Mesenchymal stem cell (in vitro differentiated cells and primary cell): ENCODE results near the gene TOMM20. TPM values are rescaled to one million over a fixed set of nuclear protein-coding genes. Genes with fewer than 3 reads are reported as not detected.

Source experiments
- DNase-seq: peaks from one replicate; pipeline ENCODE4 v3.0.0-alpha.2; 2013
- H2AFZ ChIP-seq: one replicate; pipeline ENCODE4 v1.6.1; 2013; ENCODE audit warnings: low read depth, mild to moderate bottlenecking, control low read depth, inconsistent platforms, low read length, moderate library complexity
- H2AK5ac ChIP-seq: 2 replicates; pipeline ENCODE4 v1.6.1; 2013; ENCODE audit warnings: low read length, moderate library complexity, mild to moderate bottlenecking, inconsistent platforms; ENCODE audit not compliant: severe bottlenecking
- H2BK120ac ChIP-seq: one replicate; pipeline ENCODE4 v1.6.1; 2013; ENCODE audit warnings: low read depth, mild to moderate bottlenecking, inconsistent platforms, low read length, moderate library complexity
- H2BK12ac ChIP-seq, 2 experiments: one replicate each; pipeline ENCODE4 v1.6.1; 2013; ENCODE audit warnings: inconsistent platforms in 2 of 2, low read length in 2 of 2, mild to moderate bottlenecking in 2 of 2, moderate library complexity in 2 of 2, control low read depth in 1 of 2
- H2BK15ac ChIP-seq: one replicate; pipeline ENCODE4 v1.6.1; 2013; ENCODE audit warnings: mild to moderate bottlenecking, low read depth, inconsistent platforms; ENCODE audit not compliant: poor library complexity, severe bottlenecking
- H2BK5ac ChIP-seq: 2 replicates; pipeline ENCODE4 v1.6.1; 2013; ENCODE audit warnings: low read depth, mild to moderate bottlenecking, low read length, control low read depth, inconsistent platforms; ENCODE audit not compliant: poor library complexity, severe bottlenecking
- H3K14ac ChIP-seq, 2 experiments: one replicate each; pipeline ENCODE4 v1.6.1; 2013; ENCODE audit warnings: inconsistent platforms in 2 of 2, low read length in 2 of 2, control low read depth in 1 of 2, mild to moderate bottlenecking in 1 of 2, moderate library complexity in 1 of 2
- H3K18ac ChIP-seq, 2 experiments: one replicate each; pipeline ENCODE4 v1.6.1; 2013; ENCODE audit warnings: inconsistent platforms in 2 of 2, low read length in 2 of 2, control low read depth in 1 of 2, low read depth in 1 of 2, mild to moderate bottlenecking in 1 of 2
- H3K23ac ChIP-seq, 2 experiments: one replicate each; pipeline ENCODE4 v1.6.1; 2013; ENCODE audit warnings: inconsistent platforms in 2 of 2, low read length in 2 of 2, mild to moderate bottlenecking in 2 of 2, moderate library complexity in 2 of 2, control low read depth in 1 of 2
- H3K27ac ChIP-seq: 2 replicates; pipeline ENCODE4 v1.5.1; 2013; ENCODE audit warnings: mild to moderate bottlenecking, moderate library complexity, low read length, control low read depth, inconsistent platforms; ENCODE audit not compliant: poor library complexity, severe bottlenecking
- H3K27me3 ChIP-seq, 2 experiments: 2 replicates each; pipeline versions ENCODE4 v1.6.1 to v1.7.0; 2013; ENCODE audit warnings: low read length in 2 of 2, mild to moderate bottlenecking in 2 of 2, moderate library complexity in 2 of 2, control low read depth in 1 of 2, inconsistent platforms in 1 of 2; ENCODE audit not compliant: control insufficient read depth in 1 of 2, insufficient read depth in 1 of 2
- H3K36me3 ChIP-seq, 2 experiments: 2 replicates each; pipeline versions ENCODE4 v1.6.1 to v1.7.0; 2013; ENCODE audit warnings: low read length in 2 of 2, control low read depth in 1 of 2, inconsistent platforms in 1 of 2, low read depth in 1 of 2, mild to moderate bottlenecking in 1 of 2; ENCODE audit not compliant: insufficient read depth in 2 of 2, control insufficient read depth in 1 of 2
- H3K4ac ChIP-seq, 2 experiments: one replicate each; pipeline ENCODE4 v1.6.1; 2013; ENCODE audit warnings: inconsistent platforms in 2 of 2, low read length in 2 of 2, mild to moderate bottlenecking in 2 of 2, moderate library complexity in 2 of 2, control low read depth in 1 of 2, low read depth in 1 of 2
- H3K4me1 ChIP-seq: 2 replicates; pipeline ENCODE4 v1.6.1; 2013; ENCODE audit warnings: low read depth, low read length, control low read depth; ENCODE audit not compliant: control insufficient read depth, insufficient read depth
- H3K4me2 ChIP-seq: 2 replicates; pipeline ENCODE4 v1.6.1; 2013; ENCODE audit warnings: low read length, mild to moderate bottlenecking, inconsistent platforms; ENCODE audit not compliant: poor library complexity, severe bottlenecking
- H3K4me3 ChIP-seq, 2 experiments: 2 replicates each; pipeline versions ENCODE4 v1.5.1 to v1.7.0; 2013; ENCODE audit warnings: low read length in 2 of 2, mild to moderate bottlenecking in 2 of 2, control low read depth in 1 of 2, low read depth in 1 of 2; ENCODE audit not compliant: insufficient read depth in 1 of 2
- H3K79me1 ChIP-seq: replicated peaks from 2 replicates; pipeline ENCODE4 v1.6.1; 2013; ENCODE audit warnings: mild to moderate bottlenecking, control low read depth, low read length, inconsistent platforms; ENCODE audit not compliant: poor library complexity, severe bottlenecking
- H3K9ac ChIP-seq: 2 replicates; pipeline ENCODE4 v1.7.0; 2013; ENCODE audit warnings: mild to moderate bottlenecking, low read length, moderate library complexity
- H3K9me3 ChIP-seq: 2 replicates; pipeline ENCODE4 v1.7.0; 2013; ENCODE audit warnings: mild to moderate bottlenecking, low read length; ENCODE audit not compliant: control insufficient read depth
- H4K8ac ChIP-seq: one replicate; pipeline ENCODE4 v1.6.1; 2013; ENCODE audit warnings: inconsistent platforms, mild to moderate bottlenecking, low read length, moderate library complexity
- H4K91ac ChIP-seq: one replicate; pipeline ENCODE4 v1.6.1; 2013; ENCODE audit warnings: mild to moderate bottlenecking, low read length, inconsistent platforms
- WGBS: methylation state at CpG from one replicate; pipeline ENCODE4 v1.1.7; 2013; ENCODE audit warnings: mixed read lengths; 5-methylcytosine and 5-hydroxymethylcytosine counted together
- small RNA-seq: library from polyadenylated mRNA; stranded (forward); fragments of <200 nt; extraction: miRNeasy Mini kit (QIAGEN cat#:217004); gene quantifications from one replicate; pipeline ENCODE3, GENCODE V24; 2013; ENCODE audit warnings: low read depth

Gene TOMM20

DNA sequence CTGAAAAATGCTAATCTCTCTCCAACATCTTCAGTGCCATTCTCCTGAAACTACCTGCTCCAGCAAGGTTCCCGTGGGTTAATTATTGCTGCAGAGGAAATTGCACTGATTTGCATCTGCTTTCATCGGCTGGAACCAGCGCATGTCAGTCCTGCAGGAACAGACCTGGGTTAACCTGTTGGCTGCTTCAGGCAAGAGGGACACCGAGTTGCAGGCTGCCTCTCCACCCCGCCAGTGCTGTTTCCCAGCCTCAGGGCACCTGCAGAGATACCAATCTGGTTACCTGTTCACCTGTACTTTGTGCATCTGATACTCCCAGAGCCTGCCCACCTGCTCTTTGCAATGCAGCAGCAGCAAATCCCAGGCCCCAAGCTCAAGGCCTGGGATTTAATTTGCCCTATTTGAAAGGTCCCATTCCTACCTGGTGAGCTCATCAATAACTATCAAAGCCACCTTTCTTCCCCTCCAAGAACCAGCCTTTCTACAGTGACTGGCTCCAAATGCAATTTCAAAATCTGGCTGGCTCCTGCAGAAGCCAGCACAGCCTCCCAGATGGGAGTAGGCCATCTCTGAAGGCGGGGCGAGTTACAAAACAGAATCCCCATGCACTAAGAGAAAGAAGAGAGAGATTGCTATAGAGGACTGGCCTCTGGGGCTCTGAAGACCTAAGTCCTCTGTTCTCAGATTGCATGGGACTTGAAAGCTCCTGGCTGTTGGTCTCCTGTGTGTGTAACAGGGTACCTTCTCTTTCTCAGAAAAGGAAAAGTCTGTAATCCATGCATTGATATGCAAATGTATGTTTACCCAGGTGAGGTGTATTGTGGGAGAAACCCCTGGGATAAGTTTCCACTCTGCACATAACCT lies 67.8 kb downstream of the TOMM20 start:
- H3K4ac ChIP-seq: no peak overlapping the region
- no peak overlapping the region for H3K27ac ChIP-seq
- H2BK5ac ChIP-seq: no peak overlapping the region
- H3K9me3 ChIP-seq: no peaks in the 10 kb centered on the region
- H3K9ac ChIP-seq: no peak overlapping the region
- H2BK12ac ChIP-seq: peak overlapping the region in 1 of 2 experiments; percentile 79
- H3K23ac ChIP-seq: no peak overlapping the region
- WGBS: 72% methylated on average over 7 of the region's 7 CpGs
- no peaks in the 10 kb centered on the region for H3K27me3 ChIP-seq
- H2BK15ac ChIP-seq: no peak overlapping the region
- peak overlapping the region in 1 of 2 experiments; percentile 51 for H3K14ac ChIP-seq
- no peak overlapping the region for H2BK120ac ChIP-seq
- H3K36me3 ChIP-seq: no peaks in the 10 kb centered on the region
- H3K4me1 ChIP-seq: peaks cover 3% of the 10 kb centered on the region
- no peak overlapping the region for H4K91ac ChIP-seq
- DNase-seq: no peak
- no peak overlapping the region for H3K4me2 ChIP-seq
- no peak overlapping the region for H2AFZ ChIP-seq
- no peaks in the 10 kb centered on the region for H3K79me1 ChIP-seq
- no peak overlapping the region for H3K18ac ChIP-seq
- H2AK5ac ChIP-seq: no peak overlapping the region
- no peak overlapping the region for H3K4me3 ChIP-seq
- H4K8ac ChIP-seq: no peak overlapping the region

Small RNA genes within 50 kb of the gene (small RNA-seq; reads per million reads assigned to genes)
- gene AL732292.1 (not detected), gene SNORA14B (9.2 reads per million, percentile 77 among the genes with 10 or more reads in this experiment)
